K562 (cell line): ENCODE data around the gene KCNJ15. TPM values are rescaled to one million over a fixed set of nuclear protein-coding genes. Genes with fewer than 3 reads are reported as not detected.

Experiments used
- ATAC-seq: fragments of 200-7000 bp; cut with Tn5 transposase; 3 replicates; pipeline ENCODE4 v1.9.1; 2020; ENCODE audit warnings: moderate library complexity
- BruUV-seq: library from RNA; stranded (reverse); fragments of 400-500 nt; replicated peaks from 2 replicates; lab custom pipeline; 2021; lab: Mats Ljungman, UMichigan
- CTCF ChIA-PET: fragments of 300-600 bp; formaldehyde crosslinking; extraction: SDS; loops from one replicate; lab custom pipeline; 2021; ENCODE audit warnings: low intra/inter-chr PET ratio; lab: Yijun Ruan, JAX
- POLR2A ChIA-PET: fragments of 300-600, 350-650 bp; sonication (Branson Sonifier 250); formaldehyde crosslinking; extraction: SDS; loops from one replicate; lab custom pipeline; 2021; ENCODE audit warnings: antibody characterized with exemption, inconsistent platforms; lab: Yijun Ruan, JAX
- DNase-seq, 4 experiments: peaks; one replicate each; pipeline versions ENCODE4 v3.0.0 to v3.0.0-alpha.2; 2011 to 2018; ENCODE audit warnings: low spot score in 3 of 4, mixed read lengths in 3 of 4; ENCODE audit errors: extremely low read depth in 1 of 4
- FAIRE-seq: peaks from 2 replicates; lab custom pipeline; 2011; peaks lifted over from hg19 to GRCh38; lab: Jason Lieb, UNC
- H2AFZ ChIP-seq: 2 replicates; pipeline ENCODE4 v1.6.0; 2011; ENCODE audit warnings: low read depth, low read length, control low read depth, inconsistent platforms
- H3K27ac ChIP-seq: fragments of 200-600 bp; 3 replicates; pipeline ENCODE4 v1.8.0; 2011; ENCODE audit warnings: low read depth, mild to moderate bottlenecking, control low read depth, inconsistent platforms, low read length, moderate library complexity, mixed read lengths; ENCODE audit errors: extremely low read depth
- H3K27me3 ChIP-seq, 2 experiments: fragments of 300-600 bp in 1 of 2; 2 replicates in 1 of 2; 3 replicates in 1 of 2; pipeline versions ENCODE4 v1.6.0 to v1.8.0; 2011; ENCODE audit warnings: inconsistent platforms in 2 of 2, low read length in 2 of 2, mild to moderate bottlenecking in 1 of 2, mixed read lengths in 1 of 2, moderate library complexity in 1 of 2; ENCODE audit not compliant: control insufficient read depth in 2 of 2, insufficient read depth in 2 of 2
- H3K36me3 ChIP-seq: fragments of 300-600 bp; 3 replicates; pipeline ENCODE4 v1.8.0; 2011; ENCODE audit warnings: mild to moderate bottlenecking, low read length, inconsistent platforms; ENCODE audit not compliant: control insufficient read depth, insufficient read depth
- H3K4me1 ChIP-seq, 2 experiments: fragments of 200-600 bp in 1 of 2; replicated peaks in 1 of 2; 2 replicates in 1 of 2; 3 replicates in 1 of 2; pipeline versions ENCODE4 v1.5.1 to v1.8.0; 2011; ENCODE audit warnings: inconsistent platforms in 2 of 2, low read length in 2 of 2, mild to moderate bottlenecking in 1 of 2, mixed read lengths in 1 of 2, moderate library complexity in 1 of 2; ENCODE audit not compliant: control insufficient read depth in 2 of 2, insufficient read depth in 2 of 2
- H3K4me2 ChIP-seq: 2 replicates; pipeline ENCODE4 v1.6.1; 2011; ENCODE audit warnings: low read length, control low read depth, inconsistent platforms, mixed read lengths; ENCODE audit not compliant: insufficient read depth
- H3K4me3 ChIP-seq: fragments of 200-600 bp; sonication (generic), shearing (Covaris generic); 2 replicates; pipeline ENCODE4 v1.5.1; 2016; ENCODE audit warnings: control low read depth, inconsistent platforms
- H3K79me2 ChIP-seq: fragments of 200-600 bp; 3 replicates; pipeline ENCODE4 v1.8.0; 2011; ENCODE audit warnings: low read length, inconsistent platforms; ENCODE audit not compliant: control insufficient read depth, insufficient read depth
- H3K9ac ChIP-seq, 2 experiments: 2 replicates each; pipeline versions ENCODE4 v1.6.0 to v1.6.1; 2011; ENCODE audit warnings: low read depth in 2 of 2, low read length in 2 of 2, control low read depth in 1 of 2, inconsistent platforms in 1 of 2, mild to moderate bottlenecking in 1 of 2, mixed read lengths in 1 of 2; ENCODE audit not compliant: insufficient read depth in 1 of 2
- H3K9me1 ChIP-seq: one replicate; pipeline ENCODE4 v1.6.0; 2011; ENCODE audit warnings: inconsistent platforms, mild to moderate bottlenecking, low read length, moderate library complexity; ENCODE audit not compliant: control insufficient read depth, insufficient read depth
- H3K9me3 ChIP-seq: replicated peaks from 2 replicates; pipeline ENCODE4 v1.5.1; 2011; ENCODE audit warnings: low read depth, low read length, inconsistent platforms; ENCODE audit not compliant: control insufficient read depth, insufficient read depth
- H4K20me1 ChIP-seq: replicated peaks from 2 replicates; pipeline ENCODE4 v1.6.1; 2011; ENCODE audit warnings: low read length, inconsistent platforms, mixed read lengths; ENCODE audit not compliant: control insufficient read depth, insufficient read depth
- BRD9 ChIP-seq: fragments of 450-650 bp; IDR thresholded peaks from 2 replicates; pipeline ENCODE4 v1.6.1; 2018; ENCODE audit warnings: low read depth; ENCODE audit not compliant: partially characterized antibody
- ERF ChIP-seq: fragments of 450-650 bp; formaldehyde crosslinking; IDR thresholded peaks from 2 replicates; pipeline ENCODE4 v1.4.0; 2020; ENCODE audit warnings: mild to moderate bottlenecking, mixed read lengths
- FUS ChIP-seq: fragments of 200-400 bp; formaldehyde crosslinking; optimal IDR thresholded peaks from 2 replicates; pipeline ENCODE3; 2017; ENCODE audit warnings: low read depth, low read length
- PHF20 ChIP-seq: fragments of 450-650 bp; IDR thresholded peaks from 2 replicates; pipeline ENCODE4 v1.6.1; 2018; ENCODE audit not compliant: partially characterized antibody
- PHTF2 ChIP-seq: fragments of 250-450 bp; sonication (Bioruptor Pico); IDR thresholded peaks from 2 replicates; pipeline ENCODE4 v1.5.0; 2021; ENCODE audit warnings: mild to moderate bottlenecking
- POU5F1 ChIP-seq: fragments of 150-350 bp; IDR thresholded peaks from 2 replicates; pipeline ENCODE4 v1.6.1; 2014; ENCODE audit warnings: borderline replicate concordance, low read length, low read depth, mild to moderate bottlenecking; ENCODE audit not compliant: partially characterized antibody
- PRMT5 ChIP-seq: sonication (generic); formaldehyde crosslinking; IDR thresholded peaks from 2 replicates; pipeline ENCODE4 v1.5.0; 2020; ENCODE audit warnings: missing genetic modification reagents
- STAT5A ChIP-seq: IDR thresholded peaks from 2 replicates; pipeline ENCODE4 v1.6.1; 2012; ENCODE audit warnings: low read length, inconsistent platforms, borderline replicate concordance
- TFAM ChIP-seq: fragments of 250-450 bp; sonication (Bioruptor Pico); conservative IDR thresholded peaks from 2 replicates; pipeline ENCODE4 v1.5.0; 2021; ENCODE audit warnings: mild to moderate bottlenecking, moderate library complexity
- TSC22D4 ChIP-seq: fragments of 450-650 bp; IDR thresholded peaks from 2 replicates; pipeline ENCODE4 v1.6.1; 2016; ENCODE audit warnings: missing genetic modification characterization, missing biosample characterization, control low read depth
- XRCC4 ChIP-seq: IDR thresholded peaks from one replicate; pipeline ENCODE4 v1.6.1; 2011; ENCODE audit not compliant: insufficient read depth, insufficient read length; ENCODE audit errors: extremely low read depth
- ZNF184 ChIP-seq: sonication (generic); formaldehyde crosslinking; IDR thresholded peaks from 2 replicates; pipeline ENCODE4 v1.5.0; 2020; ENCODE audit warnings: missing genetic modification reagents
- ZNF347 ChIP-seq: fragments of 450-650 bp; formaldehyde crosslinking; IDR thresholded peaks from 2 replicates; pipeline ENCODE4 v1.4.0; 2020; ENCODE audit warnings: low read depth, mild to moderate bottlenecking, moderate library complexity
- ZNF384 ChIP-seq: IDR thresholded peaks from 2 replicates; pipeline ENCODE4 v1.6.1; 2012; ENCODE audit warnings: low read depth, low read length, improper control_type of control experiment
- ZNF778 ChIP-seq: fragments of 450-650 bp; formaldehyde crosslinking; IDR thresholded peaks from 2 replicates; pipeline ENCODE4 v1.4.0; 2020; ENCODE audit warnings: mild to moderate bottlenecking, moderate library complexity
- WGBS: fragments of 100-300 bp; shearing (Covaris generic); methylation state at CpG from one replicate; pipeline ENCODE4 v1.1.6; 2016; ENCODE audit warnings: low coverage, mixed read lengths; ENCODE audit not compliant: insufficient coverage; ENCODE audit errors: missing lambda C conversion rate; 5-methylcytosine and 5-hydroxymethylcytosine counted together
- in situ Hi-C: fragments of 300-500 bp; cut with MboI; formaldehyde crosslinking; loops from 4 replicates; pipeline ENCODE4 v1.15.0; 2018; ENCODE audit warnings: inconsistent platforms, mixed read lengths
- intact Hi-C: fragments of 100-400 bp; cut with micrococcal nuclease; formaldehyde crosslinking; loops from 2 replicates; pipeline ENCODE4 v1.14.2; 2022
- polyA plus RNA-seq, 8 experiments: library from polyadenylated mRNA; depleted of rRNA in 4 of 8; stranded (reverse) in 5 of 8; unstranded in 3 of 8; fragments of >200 nt; fragmentation: Nextera tagmentation in 2 of 8; fragmentation: Illumina TruSeq in 1 of 8; extraction: Ambion mirVana in 2 of 8; extraction: Trizol in 1 of 8; gene quantifications; 2 replicates each; pipeline versions ENCODE4 v1.2.1 to v1.2.3, GENCODE V29; 2011 to 2014; ENCODE audit warnings: inconsistent platforms in 1 of 8, missing spikeins in 1 of 8
- total RNA-seq, 7 experiments: library from RNA; depleted of rRNA in 6 of 7; stranded (reverse); fragments of >200 nt in 6 of 7; fragmentation: Illumina TruSeq in 2 of 7; extraction: Trizol in 2 of 7; gene quantifications; 2 replicates each; pipeline versions ENCODE4 v1.2.1 to v1.2.3, GENCODE V29; 2011 to 2021; ENCODE audit warnings: low replicate concordance in 1 of 7
- TF ChIP-seq, protein P1 (sequence below): IDR thresholded peaks from 2 replicates; pipeline ENCODE4 v1.6.1; 2014; ENCODE audit warnings: antibody characterized with exemption
- TF ChIP-seq, protein P2 (sequence below), 2 experiments: fragments of 250-450 bp in 1 of 2; fragments of 450-650 bp in 1 of 2; sonication (Bioruptor Pico) in 1 of 2; IDR thresholded peaks; 2 replicates each; pipeline versions ENCODE4 v1.6.1 to v1.8.0; 2016 to 2021; ENCODE audit warnings: mild to moderate bottlenecking in 2 of 2, moderate library complexity in 2 of 2, missing compliant biosample characterization in 1 of 2, missing genetic modification characterization in 1 of 2
- TF ChIP-seq, protein P3 (sequence below): fragments of 450-650 bp; formaldehyde crosslinking; conservative IDR thresholded peaks from 2 replicates; pipeline ENCODE4 v1.4.0; 2022; ENCODE audit warnings: mild to moderate bottlenecking, missing genetic modification characterization

Gene KCNJ15
- total and polyA plus RNA-seq, 9 of the 15 experiments (the other 6 are each of a cell fraction or from before 2014, with no cell fraction given): 0.20 to 3.0 (median 0.72) TPM; not detected in 1

DNA sequence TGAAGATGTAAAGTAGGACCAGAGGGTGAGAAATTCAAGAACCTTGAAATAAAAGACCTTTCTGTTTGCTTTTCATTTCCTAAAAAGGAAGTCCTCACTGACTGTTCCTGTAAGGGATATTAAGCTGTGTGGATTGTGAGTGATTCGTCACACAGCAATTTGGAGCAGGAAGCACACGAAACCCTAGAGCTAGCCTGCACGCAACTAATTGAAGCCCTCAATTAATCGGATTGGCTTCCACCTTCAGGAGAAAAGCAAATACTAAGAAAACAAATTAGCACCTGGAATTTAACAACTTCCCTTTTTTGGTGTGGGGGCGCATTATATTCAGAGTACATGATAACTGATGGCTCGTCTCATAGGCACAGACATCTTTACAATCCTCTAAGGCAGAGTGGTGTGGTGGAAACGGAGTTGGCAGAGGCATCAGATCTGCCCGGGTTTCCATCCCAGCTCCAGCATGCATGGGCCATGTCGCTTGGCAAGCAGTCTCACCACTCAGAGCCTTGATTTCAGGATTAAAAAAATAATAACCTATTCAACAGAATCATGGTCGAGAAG, 95.2 kb downstream of the KCNJ15 start:
- no peak for DNase-seq
- Histone ChIP-seq H3K9ac (no peak overlapping the region), H3K27me3 (peaks cover 14 to 42% of the 10 kb centered on the region in 2 experiments), H3K4me3 (no peak overlapping the region), H3K9me3 (no peaks in the 10 kb centered on the region), H3K79me2 (no peaks in the 10 kb centered on the region), H3K4me1 (peaks cover 0 to 8% of the 10 kb centered on the region in 2 experiments; a peak in 2 of 5 replicates), H3K9me1 (no peaks in the 10 kb centered on the region), H3K4me2 (no peak overlapping the region), H3K36me3 (no peaks in the 10 kb centered on the region), H3K27ac (no peak overlapping the region), H4K20me1 (no peaks in the 10 kb centered on the region; the same call in 1 of the 2 replicates), H2AFZ (no peak overlapping the region)
- in situ Hi-C loops: loop anchor here (5.0 kb wide), 2 partner anchors 195 to 655 kb away; no protein-coding TSS in a partner anchor
- CTCF ChIA-PET: interaction anchor here (0.6 to 1.6 kb wide), 4 partner anchors 132 to 1185 kb away, joined by 3 to 8 read pairs (median 5); no protein-coding TSS in a partner anchor
- 2% methylated on average over 10 of the region's 10 CpGs for WGBS
- POLR2A ChIA-PET: interaction anchor here (0.6 to 1.2 kb wide), 2 partner anchors 8 to 187 kb away, joined by 3 read pairs; no protein-coding TSS in a partner anchor
- FAIRE-seq: no peak
- intact Hi-C loops: loop anchor here (1.0 to 10.0 kb wide), 6 partner anchors 133 to 677 kb away; partner anchors contain the start of gene KCNJ6
- no peak for ATAC-seq
- BruUV-seq: no TSS peak
- TF ChIP-seq POU5F1 (no peak), PHTF2 (CRISPR knock-in tag) (no peak), TFAM (CRISPR knock-in tag) (no peak), ERF (CRISPR knock-in tag) (no peak), ZNF184 (CRISPR knock-in tag) (no peak), PRMT5 (CRISPR knock-in tag) (no peak), STAT5A (no peak), BRD9 (no peak), ZNF384 (no peak), ZNF778 (CRISPR knock-in tag) (no peak), FUS (no peak), XRCC4 (no peak), ZNF347 (CRISPR knock-in tag) (no peak), PHF20 (no peak), TSC22D4 (tag) (no peak)
- TF ChIP-seq, protein P1, sequence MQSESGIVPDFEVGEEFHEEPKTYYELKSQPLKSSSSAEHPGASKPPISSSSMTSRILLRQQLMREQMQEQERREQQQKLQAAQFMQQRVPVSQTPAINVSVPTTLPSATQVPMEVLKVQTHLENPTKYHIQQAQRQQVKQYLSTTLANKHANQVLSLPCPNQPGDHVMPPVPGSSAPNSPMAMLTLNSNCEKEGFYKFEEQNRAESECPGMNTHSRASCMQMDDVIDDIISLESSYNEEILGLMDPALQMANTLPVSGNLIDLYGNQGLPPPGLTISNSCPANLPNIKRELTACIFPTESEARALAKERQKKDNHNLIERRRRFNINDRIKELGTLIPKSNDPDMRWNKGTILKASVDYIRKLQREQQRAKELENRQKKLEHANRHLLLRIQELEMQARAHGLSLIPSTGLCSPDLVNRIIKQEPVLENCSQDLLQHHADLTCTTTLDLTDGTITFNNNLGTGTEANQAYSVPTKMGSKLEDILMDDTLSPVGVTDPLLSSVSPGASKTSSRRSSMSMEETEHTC: no peak
- TF ChIP-seq, protein P2, sequence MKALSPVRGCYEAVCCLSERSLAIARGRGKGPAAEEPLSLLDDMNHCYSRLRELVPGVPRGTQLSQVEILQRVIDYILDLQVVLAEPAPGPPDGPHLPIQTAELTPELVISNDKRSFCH (CRISPR knock-in tag; IDR thresholded peaks at IDR 0.05): no peak
- TF ChIP-seq, protein P2 (tag; IDR thresholded peaks at IDR 0.05): no peak
- TF ChIP-seq, protein P3, sequence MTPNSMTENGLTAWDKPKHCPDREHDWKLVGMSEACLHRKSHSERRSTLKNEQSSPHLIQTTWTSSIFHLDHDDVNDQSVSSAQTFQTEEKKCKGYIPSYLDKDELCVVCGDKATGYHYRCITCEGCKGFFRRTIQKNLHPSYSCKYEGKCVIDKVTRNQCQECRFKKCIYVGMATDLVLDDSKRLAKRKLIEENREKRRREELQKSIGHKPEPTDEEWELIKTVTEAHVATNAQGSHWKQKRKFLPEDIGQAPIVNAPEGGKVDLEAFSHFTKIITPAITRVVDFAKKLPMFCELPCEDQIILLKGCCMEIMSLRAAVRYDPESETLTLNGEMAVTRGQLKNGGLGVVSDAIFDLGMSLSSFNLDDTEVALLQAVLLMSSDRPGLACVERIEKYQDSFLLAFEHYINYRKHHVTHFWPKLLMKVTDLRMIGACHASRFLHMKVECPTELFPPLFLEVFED (CRISPR knock-in tag): no peak
